ENCODE measurements around the gene USHBP1. TPM values are rescaled to one million over a fixed set of nuclear protein-coding genes. Genes with fewer than 3 reads are reported as not detected.

The USHBP1 gene
- total RNA-seq, 4 donors from 2014 or later: 0.79 to 1.2 (median 0.96) TPM; not detected in 1

DNA sequence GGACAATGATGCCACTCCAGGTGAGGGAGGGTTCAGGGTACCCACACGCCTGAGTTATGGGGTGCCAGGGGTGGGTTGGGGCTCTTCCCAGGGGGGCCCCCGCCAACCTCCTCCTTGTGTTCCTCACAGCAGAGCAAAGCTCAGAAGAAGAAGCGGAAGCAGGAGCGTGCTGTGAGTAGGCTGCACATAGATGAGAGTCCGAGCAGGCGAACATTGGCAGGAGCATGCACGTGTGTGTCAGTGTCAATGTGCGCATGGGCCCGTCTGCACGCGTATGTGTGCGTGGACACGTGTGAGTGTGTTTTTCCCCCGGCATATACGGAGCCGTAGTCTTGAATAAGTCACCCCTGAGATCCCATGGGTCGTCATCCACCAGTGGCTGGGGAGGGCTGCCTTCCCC lies 61.8 kb downstream of the USHBP1 start:
- 90 to 93% methylated on average over 5 to 17 of the region's 17 CpGs for WGBS, 2 donors (ENCODE audit: low coverage in 1 of 2)
- in situ Hi-C loops (cut with MboI; ENCODE audit: low pct_ligation_motif_present in 1 of 4, low pct_unique_long_range_greater_than_20kb in 1 of 4, low sequenced_read_pairs in 3 of 4): loop anchor here in 1 of 4 donors (10.0 kb wide), 1 partner anchor 82 kb away; the partner anchor contains the start of gene ANKLE1

DNA sequence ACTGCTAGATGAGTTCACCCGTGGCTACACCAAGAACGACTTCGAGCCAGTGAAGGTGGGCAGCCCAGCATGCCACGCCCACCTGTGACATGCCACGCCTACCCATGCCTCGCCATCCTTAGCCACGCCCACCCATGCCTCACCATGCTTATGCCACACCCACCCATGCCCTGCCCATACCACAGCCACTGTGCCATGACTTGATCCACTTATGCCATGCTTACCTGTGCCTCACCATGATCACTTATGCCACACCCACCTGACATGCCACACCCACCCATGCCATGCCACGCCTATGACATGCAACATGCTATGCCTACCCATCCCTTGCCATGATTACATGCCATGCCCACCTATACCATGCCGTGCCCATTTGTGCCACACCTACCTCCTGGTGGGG lies 62.3 kb downstream of the USHBP1 start:
- TF ChIP-seq POLR2AphosphoS5 (IDR thresholded peaks at IDR 0.05) (no peak), EP300 (IDR thresholded peaks at IDR 0.05; ENCODE audit: low read depth) (no peak), POLR2A (IDR thresholded peaks at IDR 0.05) (no peak)
- TF ChIP-seq, protein P1, sequence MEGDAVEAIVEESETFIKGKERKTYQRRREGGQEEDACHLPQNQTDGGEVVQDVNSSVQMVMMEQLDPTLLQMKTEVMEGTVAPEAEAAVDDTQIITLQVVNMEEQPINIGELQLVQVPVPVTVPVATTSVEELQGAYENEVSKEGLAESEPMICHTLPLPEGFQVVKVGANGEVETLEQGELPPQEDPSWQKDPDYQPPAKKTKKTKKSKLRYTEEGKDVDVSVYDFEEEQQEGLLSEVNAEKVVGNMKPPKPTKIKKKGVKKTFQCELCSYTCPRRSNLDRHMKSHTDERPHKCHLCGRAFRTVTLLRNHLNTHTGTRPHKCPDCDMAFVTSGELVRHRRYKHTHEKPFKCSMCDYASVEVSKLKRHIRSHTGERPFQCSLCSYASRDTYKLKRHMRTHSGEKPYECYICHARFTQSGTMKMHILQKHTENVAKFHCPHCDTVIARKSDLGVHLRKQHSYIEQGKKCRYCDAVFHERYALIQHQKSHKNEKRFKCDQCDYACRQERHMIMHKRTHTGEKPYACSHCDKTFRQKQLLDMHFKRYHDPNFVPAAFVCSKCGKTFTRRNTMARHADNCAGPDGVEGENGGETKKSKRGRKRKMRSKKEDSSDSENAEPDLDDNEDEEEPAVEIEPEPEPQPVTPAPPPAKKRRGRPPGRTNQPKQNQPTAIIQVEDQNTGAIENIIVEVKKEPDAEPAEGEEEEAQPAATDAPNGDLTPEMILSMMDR (IDR thresholded peaks at IDR 0.05): no peak
- Histone ChIP-seq H3K27me3 (no peaks in the 10 kb centered on the region), H3K36me3 (peaks cover 0 to 39% (median 9%) of the 10 kb centered on the region in 4 donors), H3K9me3 (no peaks in the 10 kb centered on the region), H3K4me3 (no peak overlapping the region), H3K27ac (no peak overlapping the region), H3K4me1 (no peaks in the 10 kb centered on the region)
- intact Hi-C loops (cut with DNase I; ENCODE audit: low total_unique reads) (no loop called here), in situ Hi-C loops (cut with MboI; ENCODE audit: low pct_ligation_motif_present in 1 of 4, low pct_unique_long_range_greater_than_20kb in 1 of 4, low sequenced_read_pairs in 3 of 4) (loop anchor here in 1 of 4 donors (10.0 kb wide), 1 partner anchor 83 kb away; the partner anchor contains the start of gene ANKLE1)
- no peak for DNase-seq
- 82% methylated on average over 9 of the region's 9 CpGs; no CpG with 5 or more reads in 1 of the 2 donors for WGBS, 2 donors (ENCODE audit: low coverage in 1 of 2)

More for the DNA sequence above, 61.8 kb downstream of the USHBP1 start:
- no peaks in the 10 kb centered on the region for H3K4me1 ChIP-seq
- H3K9me3 ChIP-seq: no peaks in the 10 kb centered on the region
- TF ChIP-seq POLR2AphosphoS5 (IDR thresholded peaks at IDR 0.05) (no peak), POLR2A (IDR thresholded peaks at IDR 0.05) (no peak), EP300 (IDR thresholded peaks at IDR 0.05; ENCODE audit: low read depth) (no peak)
- TF ChIP-seq, protein P1 (IDR thresholded peaks at IDR 0.05): no peak
- H3K27ac ChIP-seq: no peak overlapping the region
- no peak for DNase-seq
- no peak overlapping the region for H3K4me3 ChIP-seq
- H3K27me3 ChIP-seq: no peaks in the 10 kb centered on the region
- intact Hi-C loops (cut with DNase I; ENCODE audit: low total_unique reads): no loop called here
- H3K36me3 ChIP-seq: peaks cover 0 to 35% (median 9%) of the 10 kb centered on the region in 4 donors

DNA sequence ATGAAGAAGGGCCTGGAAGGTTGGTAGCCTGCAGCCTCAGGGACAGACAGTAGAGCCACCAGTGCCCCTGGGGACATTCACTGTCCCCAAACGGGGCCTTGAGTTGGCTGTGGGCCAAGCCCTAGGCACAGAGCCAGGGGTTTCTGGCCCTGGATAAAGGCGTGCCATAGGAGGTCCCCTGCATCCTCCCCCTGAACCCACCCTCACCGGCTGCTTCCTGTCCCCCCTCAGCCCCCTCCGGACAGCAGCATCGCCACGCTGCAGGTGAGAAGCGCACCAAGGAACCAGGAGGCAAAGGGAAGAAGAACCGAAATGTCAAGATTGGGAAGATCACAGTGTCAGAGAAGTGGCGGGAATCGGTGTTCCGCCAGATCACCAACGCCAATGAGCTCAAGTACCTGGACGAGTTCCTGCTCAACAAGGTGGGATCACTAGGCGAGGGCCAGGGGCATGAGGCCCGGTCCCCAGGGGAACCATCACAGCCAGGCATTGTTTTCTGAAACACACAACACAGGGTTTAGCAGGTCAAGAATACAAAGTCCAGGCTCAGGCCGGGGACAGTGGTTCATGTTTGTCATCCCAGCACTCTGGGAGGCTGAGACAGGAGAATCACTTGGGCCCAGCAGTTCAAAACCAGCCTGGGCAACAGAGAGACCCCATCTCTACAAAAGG lies 64.0 kb downstream of the USHBP1 start:
- WGBS, 2 donors (ENCODE audit: low coverage in 1 of 2): 85 to 100% methylated on average over 1 to 16 of the region's 16 CpGs
- no peak overlapping the region for H3K4me3 ChIP-seq
- H3K27me3 ChIP-seq: no peaks in the 10 kb centered on the region
- H3K4me1 ChIP-seq: no peaks in the 10 kb centered on the region
- DNase-seq: no peak
- no peak for TF ChIP-seq EP300 (IDR thresholded peaks at IDR 0.05; ENCODE audit: low read depth)
- no peak for TF ChIP-seq POLR2A (IDR thresholded peaks at IDR 0.05)
- TF ChIP-seq POLR2AphosphoS5 (IDR thresholded peaks at IDR 0.05): no peak
- TF ChIP-seq, protein P1 (IDR thresholded peaks at IDR 0.05): no peak
- H3K36me3 ChIP-seq: peaks cover 0 to 41% (median 9%) of the 10 kb centered on the region in 4 donors
- in situ Hi-C loops (cut with MboI; ENCODE audit: low pct_ligation_motif_present in 1 of 4, low pct_unique_long_range_greater_than_20kb in 1 of 4, low sequenced_read_pairs in 3 of 4): loop anchor here in 1 of 4 donors (10.0 kb wide), 1 partner anchor 84 kb away; the partner anchor contains the start of gene ANKLE1
- intact Hi-C loops (cut with DNase I; ENCODE audit: low total_unique reads): no loop called here
- no peak overlapping the region for H3K27ac ChIP-seq
- no peaks in the 10 kb centered on the region for H3K9me3 ChIP-seq

Other genes starting within 250 kb of the USHBP1 start
- 10 to 100 TPM in 2 of 4 donors, 1 to 10 TPM in 2; 1.4 to 20.9 (median 7.7) TPM for gene CPAMD8, start 237.9 kb downstream of the USHBP1 start, total RNA-seq
- 10 to 100 TPM in 2 of 4 donors, 1 to 10 TPM in 2; 4.4 to 13.8 (median 10.3) TPM for gene HAUS8, start 189.3 kb downstream of the USHBP1 start, total RNA-seq
- 100 to 1,000 TPM; 102 to 246 (median 151) TPM for gene MYO9B, start 189.0 kb downstream of the USHBP1 start, total RNA-seq
- gene USE1, start 49.4 kb downstream of the USHBP1 start, total RNA-seq: 10 to 100 TPM; 18.3 to 30.7 (median 24.5) TPM
- 10 to 100 TPM in 3 of 4 donors, 1 to 10 TPM in 1; 4.8 to 42.6 (median 29.9) TPM for gene OCEL1, start 38.5 kb downstream of the USHBP1 start, total RNA-seq
- gene NR2F6, start 18.8 kb downstream of the USHBP1 start, total RNA-seq: 100 to 1,000 TPM; 156 to 362 (median 206) TPM
- 100 to 1,000 TPM in 1 of 4 donors, 10 to 100 TPM in 3; 56.2 to 364 (median 80.2) TPM for gene BABAM1, start 2.7 kb upstream of the USHBP1 start, total RNA-seq
- gene ANKLE1, start 17.2 kb upstream of the USHBP1 start, total RNA-seq: under 1 TPM in 2 of 4 donors, not detected in 2; 0.20 to 0.48 TPM
- gene ABHD8, start 38.7 kb upstream of the USHBP1 start, total RNA-seq: 10 to 100 TPM in 1 of 4 donors, 1 to 10 TPM in 3; 6.0 to 14.1 (median 9.1) TPM
- gene MRPL34, start 41.1 kb upstream of the USHBP1 start, total RNA-seq: 100 to 1,000 TPM; 243 to 390 (median 272) TPM
- gene DDA1, start 44.8 kb upstream of the USHBP1 start, total RNA-seq: 10 to 100 TPM; 20.6 to 98.1 (median 22.0) TPM
- gene ANO8, start 70.1 kb upstream of the USHBP1 start, total RNA-seq: 10 to 100 TPM in 2 of 4 donors, 1 to 10 TPM in 2; 6.7 to 73.0 (median 10.3) TPM
- gene GTPBP3, start 72.8 kb upstream of the USHBP1 start, total RNA-seq: 100 to 1,000 TPM in 1 of 4 donors, 10 to 100 TPM in 3; 24.7 to 206 (median 30.5) TPM
- 10 to 100 TPM in 3 of 4 donors, 1 to 10 TPM in 1; 3.0 to 37.0 (median 19.2) TPM for gene PLVAP, start 112.6 kb upstream of the USHBP1 start, total RNA-seq
- gene CCDC194, start 129.5 kb upstream of the USHBP1 start, total RNA-seq: not detected
- 10 to 100 TPM in 3 of 4 donors, 1 to 10 TPM in 1; 5.6 to 39.2 (median 19.9) TPM for gene BST2, start 140.9 kb upstream of the USHBP1 start, total RNA-seq
- 10 to 100 TPM; 22.9 to 84.2 (median 83.1) TPM for gene MVB12A, start 155.3 kb upstream of the USHBP1 start, total RNA-seq
- under 1 TPM in 1 of 4 donors, not detected in 3; 0.48 TPM for gene TMEM221, start 183.9 kb upstream of the USHBP1 start, total RNA-seq
- gene NXNL1, start 196.2 kb upstream of the USHBP1 start, total RNA-seq: not detected
- gene SLC27A1, start 205.8 kb upstream of the USHBP1 start, total RNA-seq: 10 to 100 TPM in 1 of 4 donors, 1 to 10 TPM in 3; 4.0 to 11.1 (median 7.0) TPM
- 100 to 1,000 TPM in 3 of 4 donors, 10 to 100 TPM in 1; 90.4 to 146 (median 117) TPM for gene PGLS, start 246.9 kb upstream of the USHBP1 start, total RNA-seq

Measured in transverse colon (tissue), 4 donors.